HepG2 (cell line): ENCODE measurements around the gene RAC2. TPM values are rescaled to one million over a fixed set of nuclear protein-coding genes. Genes with fewer than 3 reads are reported as not detected.

Experiments used
- ATAC-seq: fragments of 200-7000 bp; cut with Tn5 transposase; 3 replicates; pipeline ENCODE4 v1.9.1; 2020; ENCODE audit warnings: mild to moderate bottlenecking, moderate library complexity
- BruUV-seq: library from RNA; stranded (reverse); fragments of 400-500 nt; replicated peaks from 2 replicates; lab custom pipeline; 2021; lab: Mats Ljungman, UMichigan
- CTCF ChIA-PET: fragments of 300-600 bp; formaldehyde crosslinking; extraction: SDS; loops from one replicate; lab custom pipeline; 2021; ENCODE audit warnings: low total read pairs, inconsistent platforms, low intra/inter-chr PET ratio; lab: Yijun Ruan, JAX
- POLR2A ChIA-PET: fragments of 350-600 bp; sonication (Branson Sonifier 250); formaldehyde crosslinking; loops from one replicate; lab custom pipeline; 2020; ENCODE audit warnings: antibody characterized with exemption, inconsistent platforms; lab: Yijun Ruan, JAX
- DNase-seq: peaks from one replicate; pipeline ENCODE4 v3.0.0-alpha.2; 2015; ENCODE audit warnings: low spot score
- FAIRE-seq: peaks from 3 replicates; lab custom pipeline; 2011; peaks lifted over from hg19 to GRCh38; lab: Jason Lieb, UNC
- H2AFZ ChIP-seq: one replicate; pipeline ENCODE4 v1.6.1; 2011; ENCODE audit warnings: low read length, inconsistent platforms
- H3K27ac ChIP-seq: fragments of 300-600 bp; 3 replicates; pipeline ENCODE4 v1.8.0; 2011; ENCODE audit warnings: mixed run types, mild to moderate bottlenecking, mixed read lengths, low read length, inconsistent platforms; ENCODE audit not compliant: insufficient read depth; ENCODE audit errors: extremely low read length
- H3K27me3 ChIP-seq, 2 experiments: fragments of 200-600 bp in 1 of 2; 2 replicates in 1 of 2; 3 replicates in 1 of 2; pipeline versions ENCODE4 v1.6.0 to v1.8.0; 2011; ENCODE audit warnings: low read length in 2 of 2, mild to moderate bottlenecking in 2 of 2, moderate library complexity in 2 of 2, inconsistent platforms in 1 of 2; ENCODE audit not compliant: insufficient read depth in 2 of 2, control insufficient read depth in 1 of 2
- H3K36me3 ChIP-seq, 2 experiments: fragments of 200-600 bp in 1 of 2; replicated peaks in 1 of 2; 2 replicates in 1 of 2; 3 replicates in 1 of 2; pipeline versions ENCODE4 v1.5.1 to v1.8.0; 2011; ENCODE audit warnings: low read length in 2 of 2, inconsistent platforms in 1 of 2; ENCODE audit not compliant: insufficient read depth in 2 of 2, control insufficient read depth in 1 of 2
- H3K4me1 ChIP-seq: 2 replicates; pipeline ENCODE4 v1.5.1; 2012; ENCODE audit warnings: low read length, inconsistent platforms; ENCODE audit not compliant: insufficient read depth
- H3K4me2 ChIP-seq: 2 replicates; pipeline ENCODE4 v1.6.0; 2011; ENCODE audit warnings: low read depth, low read length, inconsistent platforms
- H3K4me3 ChIP-seq, 3 experiments: fragments of 200-600 bp in 1 of 3; sonication (generic), shearing (Covaris generic) in 1 of 3; replicated peaks in 1 of 3; 2 replicates each; pipeline ENCODE4 v1.5.1; 2011 to 2016; ENCODE audit warnings: low read length in 3 of 3, inconsistent platforms in 2 of 3, low read depth in 2 of 3, mild to moderate bottlenecking in 2 of 3, control low read depth in 1 of 3, mixed read lengths in 1 of 3; ENCODE audit not compliant: insufficient read depth in 1 of 3
- H3K79me2 ChIP-seq: one replicate; pipeline ENCODE4 v1.6.1; 2011; ENCODE audit warnings: low read length, inconsistent platforms; ENCODE audit not compliant: insufficient read depth
- H3K9ac ChIP-seq: 2 replicates; pipeline ENCODE4 v1.6.0; 2011; ENCODE audit warnings: mild to moderate bottlenecking, low read depth, low read length, inconsistent platforms; ENCODE audit not compliant: insufficient read depth
- H3K9me3 ChIP-seq: 2 replicates; pipeline ENCODE4 v1.5.1; 2012; ENCODE audit warnings: mild to moderate bottlenecking, low read length
- H4K20me1 ChIP-seq: 2 replicates; pipeline ENCODE4 v1.6.0; 2011; ENCODE audit warnings: inconsistent platforms, mild to moderate bottlenecking, low read length, moderate library complexity; ENCODE audit not compliant: insufficient read depth
- FOXP4 ChIP-seq: sonication (generic); formaldehyde crosslinking; IDR thresholded peaks from 2 replicates; pipeline ENCODE4 v1.4.0; 2020; ENCODE audit warnings: missing genetic modification reagents
- HIVEP1 ChIP-seq: sonication (generic); formaldehyde crosslinking; IDR thresholded peaks from 2 replicates; pipeline ENCODE4 v1.4.0; 2020; ENCODE audit warnings: mild to moderate bottlenecking, missing genetic modification reagents
- HMG20B ChIP-seq: conservative IDR thresholded peaks from 2 replicates; pipeline ENCODE4 v1.6.1; 2016; ENCODE audit warnings: missing genetic modification reagents, missing compliant biosample characterization
- LRRFIP1 ChIP-seq: sonication (generic); formaldehyde crosslinking; conservative IDR thresholded peaks from 2 replicates; pipeline ENCODE4 v1.4.0; 2020; ENCODE audit warnings: missing genetic modification reagents
- MXI1 ChIP-seq: IDR thresholded peaks from 3 replicates; pipeline ENCODE4 v1.6.1; 2012; ENCODE audit warnings: low read depth, low read length, inconsistent platforms, borderline replicate concordance
- NAIF1 ChIP-seq: sonication (generic); formaldehyde crosslinking; IDR thresholded peaks from 2 replicates; pipeline ENCODE4 v1.5.0; 2020; ENCODE audit warnings: mild to moderate bottlenecking, missing genetic modification reagents, borderline replicate concordance
- NCOA2 ChIP-seq: sonication (generic); formaldehyde crosslinking; IDR thresholded peaks from 2 replicates; pipeline ENCODE4 v1.8.0; 2022; ENCODE audit warnings: inconsistent platforms
- NFRKB ChIP-seq: fragments of 450-650 bp; IDR thresholded peaks from 2 replicates; pipeline ENCODE4 v1.6.1; 2017
- TEAD2 ChIP-seq: sonication (generic); formaldehyde crosslinking; IDR thresholded peaks from 2 replicates; pipeline ENCODE4 v1.9.0; 2021; ENCODE audit warnings: missing genetic modification reagents
- ZBTB34 ChIP-seq: sonication (generic); formaldehyde crosslinking; IDR thresholded peaks from 2 replicates; pipeline ENCODE4 v1.8.0; 2022; ENCODE audit warnings: mild to moderate bottlenecking, missing genetic modification reagents
- ZNF674 ChIP-seq: sonication (generic); formaldehyde crosslinking; IDR thresholded peaks from 2 replicates; pipeline ENCODE4 v1.5.0; 2020; ENCODE audit warnings: low read depth, mild to moderate bottlenecking, missing genetic modification reagents
- ZNF703 ChIP-seq: sonication (generic); formaldehyde crosslinking; IDR thresholded peaks from 2 replicates; pipeline ENCODE4 v1.5.1; 2020; ENCODE audit warnings: missing genetic modification reagents, mild to moderate bottlenecking, moderate library complexity, borderline replicate concordance
- WGBS: methylation state at CpG from one replicate; pipeline ENCODE4 v1.1.6; 2017; ENCODE audit warnings: low lambda C conversion rate; 5-methylcytosine and 5-hydroxymethylcytosine counted together
- in situ Hi-C: cut with HindIII; loops from 2 replicates; pipeline ENCODE4 v1.10.0; 2017; ENCODE audit warnings: low pct_unique_long_range_greater_than_20kb; ENCODE audit not compliant: extremely low pct_ligation_motif_present
- intact Hi-C: fragments of 100-400 bp; cut with micrococcal nuclease; formaldehyde crosslinking; loops from one replicate; pipeline ENCODE4 v1.10.0; 2022; ENCODE audit not compliant: unreplicated experiment
- polyA plus RNA-seq, 8 experiments: library from polyadenylated mRNA; depleted of rRNA in 3 of 8; stranded (reverse) in 7 of 8; unstranded in 1 of 8; fragments of >200 nt; fragmentation: Illumina TruSeq in 4 of 8; extraction: Trizol in 4 of 8; gene quantifications; 2 replicates each; pipeline versions ENCODE4 v1.2.1 to v1.2.3, GENCODE V29; 2011 to 2016; ENCODE audit warnings: low read depth in 4 of 8, missing spikeins in 1 of 8, mixed read lengths in 1 of 8; ENCODE audit not compliant: insufficient read depth in 1 of 8
- total RNA-seq, 5 experiments: library from RNA; depleted of rRNA; stranded (reverse); fragments of >200 nt; fragmentation: Illumina TruSeq; extraction: Trizol; gene quantifications; 2 replicates each; pipeline ENCODE4 v1.2.3, GENCODE V29; 2016; ENCODE audit warnings: low read depth in 1 of 5

Gene RAC2
- total and polyA plus RNA-seq, 2 of the 13 experiments (the other 11 are each of a cell fraction or from before 2014, with no cell fraction given) = 0.73 TPM; not detected in 1

GRCh38 chr22:37182101-37182948 is 61.7 kb downstream of the RAC2 start:
- FAIRE-seq (no peak), ATAC-seq (no peak), DNase-seq (no peak)
- no peak overlapping the region for H2AFZ ChIP-seq
- no peaks in the 10 kb centered on the region for H3K36me3 ChIP-seq
- POLR2A ChIA-PET = no interaction called here
- WGBS = 79% methylated on average over 15 of the region's 37 CpGs
- no peak overlapping the region for H3K27ac ChIP-seq
- H3K9me3 ChIP-seq = no peaks in the 10 kb centered on the region
- H3K9ac ChIP-seq = no peak overlapping the region
- TF ChIP-seq NFRKB (no peak), FOXP4 (CRISPR knock-in tag) (no peak)
- no peak overlapping the region for H3K4me2 ChIP-seq
- BruUV-seq = no TSS peak
- intact Hi-C loops = no loop called here
- CTCF ChIA-PET = no interaction called here
- H3K79me2 ChIP-seq = no peaks in the 10 kb centered on the region
- H4K20me1 ChIP-seq = no peaks in the 10 kb centered on the region
- in situ Hi-C loops = no loop called here
- H3K4me1 ChIP-seq = peaks cover 34% of the 10 kb centered on the region
- H3K27me3 ChIP-seq = peaks cover 0 to 6% of the 10 kb centered on the region in 2 experiments; a peak in 2 of 5 replicates
- no peak overlapping the region for H3K4me3 ChIP-seq

GRCh38 chr22:37181681-37182080 is 62.4 kb downstream of the RAC2 start:
- 91% methylated on average over 4 of the region's 4 CpGs for WGBS
- no TSS peak for BruUV-seq
- POLR2A ChIA-PET = no interaction called here
- TF ChIP-seq ZBTB34 (CRISPR knock-in tag) = no peak
- no peak for TF ChIP-seq NAIF1 (CRISPR knock-in tag)
- TF ChIP-seq HMG20B (CRISPR knock-in tag) = no peak
- no peak for TF ChIP-seq ZNF703 (CRISPR knock-in tag)
- no peak for TF ChIP-seq LRRFIP1 (CRISPR knock-in tag)
- TF ChIP-seq NCOA2 (CRISPR knock-in tag) = no peak
- no peak for TF ChIP-seq TEAD2 (CRISPR knock-in tag)
- TF ChIP-seq HIVEP1 (CRISPR knock-in tag) = no peak
- no peak for TF ChIP-seq MXI1
- TF ChIP-seq ZNF674 = no peak

More at GRCh38 chr22:37181681-37182080, 62.4 kb downstream of the RAC2 start:
- Histone ChIP-seq H3K4me3 (no peak overlapping the region), H3K27ac (no peak overlapping the region), H3K9ac (no peak overlapping the region), H3K79me2 (no peaks in the 10 kb centered on the region), H3K27me3 (peaks cover 0 to 11% of the 10 kb centered on the region in 2 experiments; a peak in 4 of 5 replicates), H4K20me1 (no peaks in the 10 kb centered on the region), H3K4me1 (peaks cover 34% of the 10 kb centered on the region), H3K36me3 (no peaks in the 10 kb centered on the region), H2AFZ (no peak overlapping the region), H3K9me3 (no peaks in the 10 kb centered on the region), H3K4me2 (no peak overlapping the region)
- ATAC-seq (no peak), DNase-seq (no peak), FAIRE-seq (no peak)
- in situ Hi-C loops = no loop called here
- CTCF ChIA-PET = no interaction called here
- intact Hi-C loops = no loop called here
